ENCODE data around the gene SIN3B. TPM values are rescaled to one million over a fixed set of nuclear protein-coding genes. Genes with fewer than 3 reads are reported as not detected.

The SIN3B gene
- polyA plus RNA-seq, 2 of the 4 experiments (the other 2 are of a cell fraction), result 12.2 to 21.3 TPM

DNA sequence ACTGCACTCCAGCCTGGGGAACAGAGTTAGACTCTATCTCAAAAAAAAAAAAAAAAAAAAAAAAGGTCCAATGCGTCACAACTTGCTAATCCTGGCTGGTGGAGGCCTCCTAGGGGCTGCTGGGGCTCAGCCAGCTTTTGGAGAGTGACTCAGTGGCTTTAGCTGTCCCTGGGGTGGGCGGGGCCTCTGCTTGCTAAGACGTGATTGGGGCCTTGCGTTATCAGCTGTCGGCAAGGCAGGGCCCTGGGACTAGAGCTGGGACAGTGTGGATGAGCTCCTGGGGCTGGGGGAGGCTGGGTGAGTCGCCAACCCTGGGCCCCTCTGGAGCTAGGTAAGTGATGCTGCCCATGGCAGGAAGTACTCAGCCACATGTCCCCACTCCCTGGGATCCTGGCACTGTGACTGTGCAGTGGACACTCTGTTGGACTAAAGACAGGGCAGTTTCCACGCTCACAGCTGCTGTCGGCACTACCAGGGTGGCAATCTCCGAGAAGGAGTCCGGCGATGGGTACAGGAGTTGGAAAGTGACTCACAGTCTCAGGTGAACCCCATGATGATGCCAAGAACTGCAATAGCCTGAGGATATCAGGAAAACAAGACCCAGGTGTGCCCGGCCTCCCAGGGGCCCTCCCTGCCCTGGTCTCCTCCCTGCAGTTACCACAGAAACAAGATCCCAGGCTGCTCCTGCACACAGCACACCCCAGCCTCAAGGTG, 91.8 kb downstream of the SIN3B start:
- no peak overlapping the region for H3K4me2 ChIP-seq
- DNase-seq (ENCODE audit: low read depth in 1 of 2, low spot score in 1 of 2) (no peak), FAIRE-seq (no peak), ATAC-seq (peak in 1 of 2 experiments; percentile 47; a peak in 1 of 6 replicates)
- no peak overlapping the region for H3K27ac ChIP-seq
- ChIA-PET CTCF (interaction anchor here (1.3 kb wide), 1 partner anchor 149 kb away, joined by 4 read pairs; no protein-coding TSS in a partner anchor), POLR2A (no interaction called here)
- TF ChIP-seq HOXA7 (CRISPR knock-in tag; IDR thresholded peaks at IDR 0.05) (no peak), CBX2 (IDR thresholded peaks at IDR 0.05; ENCODE audit: borderline replicate concordance, low read depth) (no peak), FOSB (CRISPR knock-in tag; IDR thresholded peaks at IDR 0.05) (no peak)
- TF ChIP-seq, protein P1, sequence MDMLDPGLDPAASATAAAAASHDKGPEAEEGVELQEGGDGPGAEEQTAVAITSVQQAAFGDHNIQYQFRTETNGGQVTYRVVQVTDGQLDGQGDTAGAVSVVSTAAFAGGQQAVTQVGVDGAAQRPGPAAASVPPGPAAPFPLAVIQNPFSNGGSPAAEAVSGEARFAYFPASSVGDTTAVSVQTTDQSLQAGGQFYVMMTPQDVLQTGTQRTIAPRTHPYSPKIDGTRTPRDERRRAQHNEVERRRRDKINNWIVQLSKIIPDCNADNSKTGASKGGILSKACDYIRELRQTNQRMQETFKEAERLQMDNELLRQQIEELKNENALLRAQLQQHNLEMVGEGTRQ (IDR thresholded peaks at IDR 0.05), result no peak
- no peaks in the 10 kb centered on the region for H3K4me1 ChIP-seq
- H3K4me3 ChIP-seq, result no peak overlapping the region
- WGBS (ENCODE audit: missing lambda C conversion rate), result 21% methylated on average over 10 of the region's 12 CpGs
- peaks cover 4% of the 10 kb centered on the region; the same call in 2 of the 3 replicates for H3K9me3 ChIP-seq

DNA sequence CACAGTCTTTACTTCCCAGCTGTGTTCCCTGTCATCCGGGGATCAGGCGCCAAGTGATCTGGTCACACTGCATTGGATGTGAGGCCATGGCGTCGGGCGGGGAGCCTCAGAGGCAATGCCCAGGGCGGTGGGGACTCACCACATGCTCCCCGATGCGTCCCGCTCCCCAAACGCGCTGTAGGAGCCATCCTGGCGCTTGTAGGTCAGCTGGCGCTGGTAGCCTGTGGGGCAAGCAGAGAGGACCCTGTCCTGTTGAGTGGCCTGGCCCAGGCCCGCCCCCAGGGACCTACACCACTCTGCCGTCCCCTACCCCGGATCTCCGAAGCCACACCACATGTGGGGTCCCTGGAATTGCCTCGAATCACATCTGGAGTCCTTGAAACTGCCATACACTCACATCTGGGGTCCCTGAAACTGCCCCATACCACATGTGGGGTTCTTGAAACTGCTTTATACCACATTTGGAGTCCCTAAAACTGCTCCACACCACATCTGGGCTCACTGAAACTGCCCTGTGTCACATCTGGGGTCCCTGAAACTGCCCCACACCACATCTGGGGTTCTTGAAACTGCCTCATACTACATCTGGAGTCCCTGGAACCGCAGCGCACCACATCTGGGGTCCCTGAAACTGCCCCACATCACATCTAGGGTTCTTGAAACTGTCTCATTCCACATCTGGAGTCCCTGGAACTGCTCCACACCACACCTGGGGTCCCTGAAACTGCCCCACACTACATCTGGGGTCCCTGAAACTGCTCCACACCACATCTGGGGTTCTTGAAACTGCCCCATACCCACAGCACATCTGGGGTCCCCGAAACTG, 92.8 kb downstream of the SIN3B start:
- CTCF ChIA-PET, result no interaction called here
- FAIRE-seq (no peak), ATAC-seq (no peak; a peak in 1 of 6 replicates)

DNA sequence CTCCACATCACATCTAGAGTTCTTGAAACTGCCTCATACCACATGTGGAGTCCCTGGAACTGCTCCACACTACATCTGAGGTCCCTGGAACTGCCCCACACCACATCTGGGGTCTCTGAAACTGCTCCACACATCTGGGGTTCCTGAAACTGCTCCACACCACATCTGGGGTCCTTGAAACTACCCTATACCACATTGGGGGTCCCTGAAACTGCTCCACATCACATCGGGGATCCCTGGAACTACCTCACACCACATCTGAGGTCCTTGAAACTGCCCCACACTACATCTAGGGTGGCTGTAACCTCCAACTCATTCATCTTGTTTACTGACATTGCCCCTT, 93.4 kb downstream of the SIN3B start:
- CTCF ChIA-PET, result no interaction called here

More for the DNA sequence above, 92.8 kb downstream of the SIN3B start:
- Histone ChIP-seq H3K4me2 (no peak overlapping the region), H3K27ac (no peak overlapping the region), H3K4me1 (no peaks in the 10 kb centered on the region), H3K9me3 (peaks cover 4% of the 10 kb centered on the region; the same call in 2 of the 3 replicates), H3K4me3 (no peak overlapping the region)
- no peak for TF ChIP-seq CHD4 (IDR thresholded peaks at IDR 0.05; ENCODE audit: borderline replicate concordance)
- TF ChIP-seq HDAC2 (IDR thresholded peaks at IDR 0.05), result no peak
- TF ChIP-seq KDM5A (IDR thresholded peaks at IDR 0.05), result no peak
- TF ChIP-seq HMGXB4 (CRISPR knock-in tag; IDR thresholded peaks at IDR 0.05; ENCODE audit: borderline replicate concordance), result no peak
- WGBS (ENCODE audit: missing lambda C conversion rate), result 44% methylated on average over 15 of the region's 21 CpGs
- POLR2A ChIA-PET, result no interaction called here
- DNase-seq (ENCODE audit: low read depth in 1 of 2, low spot score in 1 of 2), result no peak

More for the DNA sequence above, 93.4 kb downstream of the SIN3B start:
- FAIRE-seq, result no peak
- H3K4me3 ChIP-seq, result no peak overlapping the region
- H3K27ac ChIP-seq, result no peak overlapping the region
- no peak for DNase-seq (ENCODE audit: low read depth in 1 of 2, low spot score in 1 of 2)
- no peak for ATAC-seq
- no peaks in the 10 kb centered on the region for H3K4me1 ChIP-seq
- H3K9me3 ChIP-seq, result peaks cover 4% of the 10 kb centered on the region; the same call in 2 of the 3 replicates
- no peak overlapping the region for H3K4me2 ChIP-seq
- TF ChIP-seq KDM1A (IDR thresholded peaks at IDR 0.05; ENCODE audit: low read depth) (no peak), JUN (IDR thresholded peaks at IDR 0.05) (no peak), HEYL (CRISPR knock-in tag; IDR thresholded peaks at IDR 0.05) (no peak), HDAC2 (IDR thresholded peaks at IDR 0.05) (no peak), CTCF (IDR thresholded peaks at IDR 0.05) (no peak), FOSB (CRISPR knock-in tag; IDR thresholded peaks at IDR 0.05) (no peak), RFX5 (IDR thresholded peaks at IDR 0.05) (no peak), E2F6 (IDR thresholded peaks at IDR 0.05; ENCODE audit: borderline replicate concordance, low read depth) (no peak), CHD4 (IDR thresholded peaks at IDR 0.05; ENCODE audit: borderline replicate concordance) (no peak), TP53 (CRISPR knock-in tag; IDR thresholded peaks at IDR 0.05) (no peak), CHD2 (IDR thresholded peaks at IDR 0.05; ENCODE audit: low read length, partially characterized antibody) (no peak), EHF (CRISPR knock-in tag; IDR thresholded peaks at IDR 0.05) (no peak), RCOR1 (IDR thresholded peaks at IDR 0.05; ENCODE audit: low read depth, low read length) (no peak)
- TF ChIP-seq, protein P2, sequence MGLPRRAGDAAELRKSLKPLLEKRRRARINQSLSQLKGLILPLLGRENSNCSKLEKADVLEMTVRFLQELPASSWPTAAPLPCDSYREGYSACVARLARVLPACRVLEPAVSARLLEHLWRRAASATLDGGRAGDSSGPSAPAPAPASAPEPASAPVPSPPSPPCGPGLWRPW (IDR thresholded peaks at IDR 0.05), result no peak
- WGBS (ENCODE audit: missing lambda C conversion rate), result 0% methylated on average over 1 of the region's 1 CpG
- POLR2A ChIA-PET, result no interaction called here
